NAMALWA (cell line): ENCODE results near the gene MYRF.

Source experiments
- DNase-seq: peaks from one replicate; pipeline ENCODE4 v3.0.0-alpha.2; 2015; ENCODE audit warnings: low spot score

Gene MYRF

DNA sequence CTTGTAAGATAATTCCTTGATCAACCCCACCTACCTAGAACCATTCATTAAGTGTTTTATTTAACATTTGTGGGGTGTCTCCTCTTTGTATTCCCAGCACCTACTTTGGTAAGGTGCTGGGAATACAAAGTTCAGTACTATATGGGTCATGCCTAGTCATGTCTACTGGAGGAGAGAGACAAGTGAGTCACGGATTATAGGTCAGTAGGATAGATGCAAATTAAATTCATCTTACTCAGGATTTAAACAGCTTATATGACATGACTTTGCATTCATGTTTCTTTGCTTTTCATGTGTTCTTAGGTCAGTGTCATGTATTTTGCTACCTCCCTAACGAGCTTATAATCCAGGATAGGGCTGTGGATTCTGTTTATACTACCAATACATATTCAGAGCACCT lies 67.7 kb downstream of the MYRF start:
- no peak for DNase-seq

DNA sequence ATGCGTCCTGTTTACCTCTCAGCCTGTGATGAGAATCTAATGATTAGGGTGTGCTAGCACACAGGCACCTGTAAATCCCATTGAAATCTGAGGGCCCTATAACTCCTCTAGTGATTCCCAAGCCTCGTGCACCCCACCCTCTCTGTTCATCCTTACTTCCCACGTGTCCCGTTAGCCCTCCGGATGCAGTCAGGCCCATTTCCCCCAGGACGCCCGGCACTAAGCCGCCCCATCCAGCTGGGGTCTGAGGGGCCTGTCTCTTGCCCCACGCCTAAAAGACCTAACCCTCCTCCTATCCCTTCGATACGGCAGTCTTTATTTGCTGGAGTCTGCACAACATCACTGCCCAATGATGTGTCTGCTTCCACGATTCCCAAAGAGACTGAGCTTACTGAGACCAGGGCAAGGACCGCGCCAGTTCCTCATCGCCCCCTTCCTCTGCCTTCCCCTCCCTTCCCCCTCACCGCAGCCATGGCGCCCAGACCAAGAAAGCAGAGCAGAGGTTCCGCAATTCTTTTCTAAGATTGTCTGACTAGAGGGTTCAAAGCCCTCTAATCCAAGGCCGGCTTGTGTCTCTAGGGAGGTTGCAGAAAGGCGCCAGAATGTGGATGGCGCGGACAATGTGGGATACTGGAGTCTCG lies 74.6 kb downstream of the MYRF start:
- DNase-seq: no peak

DNA sequence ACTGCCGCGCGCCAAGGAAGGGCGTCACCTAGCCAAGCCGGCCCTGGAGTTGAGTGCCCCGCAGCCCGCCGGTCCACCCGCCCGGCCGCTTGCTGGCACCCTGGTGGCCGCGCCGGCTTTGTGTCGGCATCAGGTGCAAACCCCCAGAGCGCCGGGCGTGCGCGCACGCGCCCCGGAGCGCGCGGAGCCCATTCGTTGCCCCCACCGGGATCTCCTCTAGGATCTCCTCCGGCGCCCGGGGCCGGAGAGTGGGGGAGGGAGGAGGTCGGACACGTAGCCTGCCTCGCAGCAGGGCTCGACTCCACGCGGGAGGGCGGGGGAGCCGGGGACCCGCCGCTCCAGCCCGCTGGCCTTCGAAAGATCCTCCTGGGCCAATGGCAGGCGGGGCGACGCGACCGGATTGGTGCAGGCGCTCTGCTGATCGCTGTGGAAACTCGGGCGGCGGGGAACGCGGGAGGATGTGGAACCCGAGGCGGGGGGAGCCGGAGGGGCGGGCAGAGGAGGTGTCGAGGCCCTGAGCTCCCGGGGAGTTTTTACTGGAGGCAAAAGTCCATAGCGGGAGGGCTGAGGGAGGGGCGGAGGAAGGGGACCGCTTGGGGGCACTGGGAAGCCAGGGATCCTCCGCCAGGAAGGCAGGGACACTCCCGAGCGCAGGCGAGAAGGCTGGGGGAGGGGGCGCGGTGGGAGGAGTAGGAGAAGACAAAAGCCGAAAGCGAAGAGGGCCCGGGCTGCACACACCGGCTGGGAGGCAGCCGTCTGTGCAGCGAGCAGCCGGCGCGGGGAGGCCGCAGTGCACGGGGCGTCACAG lies 75.3 kb downstream of the MYRF start, which contains the start of gene FADS2:
Gene FADS2 (plus strand): TSS at position 730 of the 808 bp plus-strand sequence. CDS start 91 bp downstream, outside the sequence.
- no peak for DNase-seq

DNA sequence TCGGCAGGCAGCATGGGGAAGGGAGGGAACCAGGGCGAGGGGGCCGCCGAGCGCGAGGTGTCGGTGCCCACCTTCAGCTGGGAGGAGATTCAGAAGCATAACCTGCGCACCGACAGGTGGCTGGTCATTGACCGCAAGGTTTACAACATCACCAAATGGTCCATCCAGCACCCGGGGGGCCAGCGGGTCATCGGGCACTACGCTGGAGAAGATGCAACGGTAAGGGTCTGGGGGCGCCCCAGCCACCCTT lies 75.9 kb downstream of the MYRF start:
- no peak for DNase-seq

DNA sequence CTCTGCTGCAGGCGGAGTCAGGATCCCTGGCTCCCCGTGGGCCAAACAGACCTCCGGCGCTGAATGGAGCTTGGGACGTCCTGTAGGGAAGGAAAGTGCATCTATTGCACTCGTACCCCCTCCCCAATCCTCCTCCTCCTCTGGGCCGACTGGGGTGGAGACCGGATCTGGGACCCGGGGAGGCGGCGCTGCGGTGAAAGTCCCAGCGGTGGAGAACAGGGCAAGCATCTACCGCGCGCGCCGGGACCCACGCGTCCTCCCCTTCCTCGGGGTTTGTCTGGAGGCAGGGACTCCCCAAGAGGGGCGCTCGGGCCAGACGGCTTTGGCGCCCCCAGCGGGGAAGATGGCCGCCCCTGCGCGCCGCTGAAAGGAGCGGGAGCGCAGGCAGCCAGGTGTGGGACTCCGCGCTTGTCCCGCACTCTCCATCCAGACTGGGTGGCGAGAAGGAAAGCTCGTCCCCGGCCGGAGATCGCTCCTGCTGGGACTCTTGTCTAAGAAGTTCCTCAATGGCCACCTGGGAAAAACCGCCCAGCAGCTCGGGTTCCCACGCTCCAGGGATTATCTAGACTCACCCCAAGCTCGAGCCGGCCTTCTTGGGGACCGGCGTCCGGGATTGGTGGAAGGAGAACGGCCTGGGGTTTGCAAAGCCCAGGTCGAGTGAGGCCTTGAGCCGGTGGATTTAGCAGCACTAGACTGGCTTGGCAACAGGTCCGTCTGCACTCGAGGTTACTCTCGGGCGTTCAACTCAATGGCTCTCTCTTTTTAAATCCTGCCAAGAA lies 76.4 kb downstream of the MYRF start:
- no peak for DNase-seq

DNA sequence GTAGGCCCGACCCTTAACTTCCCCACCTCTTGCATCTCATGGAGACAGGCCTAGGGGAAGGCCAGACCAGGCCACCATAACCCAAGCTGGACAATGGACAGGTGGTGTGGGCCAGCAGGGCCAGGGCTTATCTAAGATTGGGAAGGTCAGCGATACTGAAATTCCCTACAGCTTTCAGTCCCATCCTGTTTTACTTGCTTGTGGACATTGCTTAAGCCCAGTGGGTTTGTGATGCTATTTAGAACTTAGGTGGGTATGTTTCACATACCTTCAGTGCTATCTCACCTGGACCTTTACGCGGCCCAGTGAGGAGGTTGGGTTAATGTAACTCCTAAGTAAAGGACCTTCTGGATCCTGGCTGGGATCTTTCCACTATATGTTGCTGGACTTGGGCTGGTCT lies 77.4 kb downstream of the MYRF start:
- no peak for DNase-seq

DNA sequence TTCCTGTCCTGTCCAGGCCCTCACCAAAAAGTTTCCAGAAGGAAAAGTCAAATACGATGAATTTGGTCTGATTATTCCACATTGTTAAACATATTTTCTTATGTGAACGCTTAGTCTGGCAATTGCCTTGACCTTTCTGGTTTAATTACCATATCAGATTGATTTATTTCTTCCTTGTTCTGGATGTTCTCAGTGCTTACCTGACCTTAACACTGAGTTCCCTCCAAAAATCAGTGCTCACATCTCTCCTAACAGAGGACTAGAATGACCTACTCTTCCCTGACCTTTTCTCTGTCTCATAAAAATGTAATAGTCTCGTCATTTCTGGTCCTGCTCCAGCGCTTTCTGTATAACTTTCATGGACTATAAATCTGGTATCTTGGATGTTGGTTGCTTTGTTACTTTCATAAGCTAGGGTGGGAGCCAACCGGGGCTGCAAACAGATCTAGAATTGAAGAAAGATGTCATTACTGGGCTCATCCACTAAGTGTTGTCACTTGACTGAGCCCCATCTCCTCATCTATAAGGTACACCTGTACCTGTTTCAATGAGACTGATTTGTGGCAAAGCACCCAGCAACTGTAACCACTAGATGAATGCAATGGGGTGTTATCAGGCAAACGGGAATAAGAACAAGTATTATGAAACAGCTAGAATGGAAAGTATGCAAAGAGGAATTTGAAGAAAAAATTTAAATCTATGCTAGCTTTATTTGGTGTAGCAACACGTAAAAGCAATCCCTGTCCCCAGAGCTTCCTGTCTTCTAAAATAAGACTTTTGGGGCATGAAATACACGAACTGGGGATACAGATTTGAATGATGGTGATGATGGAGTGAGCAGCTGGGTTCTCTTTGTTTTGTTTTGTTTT lies 78.0 kb downstream of the MYRF start:
- no peak for DNase-seq

DNA sequence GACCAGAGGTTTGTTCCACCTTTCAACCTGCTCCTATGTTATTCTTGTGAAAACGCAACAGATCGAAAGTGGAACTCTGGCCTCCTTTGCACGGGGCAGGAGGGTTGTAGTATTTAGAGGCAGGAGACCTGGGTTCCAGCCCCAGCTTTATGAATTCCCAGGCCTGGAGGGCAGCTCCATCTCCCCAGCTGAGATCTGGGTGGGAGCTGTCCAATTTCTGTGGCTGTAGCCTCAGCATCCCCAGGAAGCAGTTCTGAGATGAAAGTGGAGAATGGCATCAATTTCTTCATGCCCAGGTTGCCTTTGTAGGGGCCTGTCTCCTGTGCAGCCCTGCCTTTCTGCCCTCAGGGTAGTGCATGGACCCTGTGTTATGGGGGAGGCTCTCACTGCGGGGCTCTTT lies 79.8 kb downstream of the MYRF start:
- DNase-seq: no peak

DNA sequence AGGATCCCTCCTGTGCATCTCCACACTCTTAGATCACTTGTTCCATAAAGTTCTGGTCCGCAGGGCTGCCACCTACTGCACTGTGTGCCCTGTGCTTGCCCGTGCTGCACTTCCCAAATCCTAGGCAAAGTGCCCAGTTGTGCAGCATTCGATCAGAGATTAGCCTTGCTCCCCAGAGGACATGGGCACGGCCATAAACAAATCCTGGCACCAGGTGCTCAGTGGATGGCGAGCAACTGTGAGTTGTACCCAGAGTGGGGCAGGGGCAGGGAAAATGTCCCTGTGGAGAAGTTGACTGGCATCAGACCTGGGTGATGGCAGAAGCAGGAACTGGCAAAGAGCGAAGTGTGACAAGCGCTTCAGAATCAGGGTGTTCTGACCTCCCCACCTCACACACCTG lies 80.3 kb downstream of the MYRF start:
- no peak for DNase-seq

DNA sequence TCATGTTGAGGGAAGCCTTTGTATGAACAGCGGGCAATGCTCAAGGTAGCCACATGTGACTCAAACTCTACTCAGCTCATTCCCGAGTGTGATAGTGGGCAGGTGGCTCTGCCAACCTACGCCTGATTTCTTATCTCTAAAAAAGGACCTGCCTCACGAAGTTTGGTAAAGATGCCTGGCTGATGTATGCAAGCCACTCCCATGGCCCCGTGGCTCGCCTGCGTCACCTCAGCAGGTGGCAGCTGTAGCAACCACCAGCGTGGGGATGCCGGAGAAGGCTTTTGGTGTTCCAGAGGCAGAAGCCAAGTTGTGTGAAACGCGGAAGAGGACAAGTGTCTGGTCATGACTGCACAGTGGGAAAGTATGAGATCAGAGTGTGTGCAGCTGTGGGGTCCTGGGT lies 81.0 kb downstream of the MYRF start:
- DNase-seq: no peak

DNA sequence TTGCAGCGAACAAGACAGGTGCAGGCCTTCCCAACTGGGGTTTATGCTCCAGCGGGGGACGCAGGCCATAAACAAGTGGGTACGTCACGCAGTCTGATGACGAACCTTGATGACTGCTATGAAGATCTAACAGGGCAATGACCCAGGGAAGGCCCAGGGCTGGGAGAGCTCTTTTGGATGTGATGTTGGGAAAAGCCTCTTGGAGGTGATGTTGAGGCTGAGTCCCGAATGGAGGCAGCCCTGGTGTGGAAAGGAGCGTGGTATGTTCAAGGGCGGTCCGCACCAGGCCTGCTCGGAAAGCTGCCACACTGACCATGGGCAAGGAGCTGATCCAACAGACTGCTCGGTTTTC lies 81.5 kb downstream of the MYRF start:
- no peak for DNase-seq

DNA sequence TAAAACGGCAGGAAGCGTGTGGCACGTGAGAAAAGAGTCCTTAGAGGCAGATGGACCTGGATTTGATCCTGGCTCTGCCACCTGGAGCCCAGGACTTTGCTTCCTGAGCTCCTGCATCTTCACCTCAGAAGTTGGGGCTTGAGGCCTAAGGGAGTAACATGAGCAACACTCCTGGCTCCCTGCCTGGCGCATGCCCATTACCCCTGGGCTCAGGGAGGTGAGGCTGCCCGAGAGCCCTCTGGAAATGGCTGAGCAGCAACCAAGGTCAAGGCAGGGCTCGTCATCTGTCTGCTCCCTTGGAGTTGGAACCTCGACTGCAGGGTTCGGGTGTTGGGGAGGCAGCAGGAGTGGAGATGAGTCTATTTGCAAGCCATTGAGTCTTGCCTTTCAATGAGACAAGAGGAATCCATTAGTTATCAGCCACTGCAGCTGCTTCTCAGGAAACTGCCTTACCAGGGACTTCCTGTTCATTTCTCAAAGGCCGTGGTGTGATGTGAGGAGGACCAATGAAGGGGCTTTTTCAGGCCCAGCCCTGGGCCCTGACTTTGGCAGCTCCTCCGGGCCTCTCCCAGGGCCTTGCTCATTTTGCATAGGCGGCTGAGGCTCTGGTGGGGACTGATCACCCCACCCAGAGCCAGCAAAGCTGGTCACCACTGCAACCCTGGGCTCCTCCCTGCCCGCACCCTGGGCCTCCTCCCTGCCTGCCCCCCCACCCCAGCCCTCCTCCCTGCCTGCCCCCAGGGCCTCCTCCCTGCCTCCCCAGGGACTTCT lies 82.0 kb downstream of the MYRF start:
- DNase-seq: peak; percentile 89

DNA sequence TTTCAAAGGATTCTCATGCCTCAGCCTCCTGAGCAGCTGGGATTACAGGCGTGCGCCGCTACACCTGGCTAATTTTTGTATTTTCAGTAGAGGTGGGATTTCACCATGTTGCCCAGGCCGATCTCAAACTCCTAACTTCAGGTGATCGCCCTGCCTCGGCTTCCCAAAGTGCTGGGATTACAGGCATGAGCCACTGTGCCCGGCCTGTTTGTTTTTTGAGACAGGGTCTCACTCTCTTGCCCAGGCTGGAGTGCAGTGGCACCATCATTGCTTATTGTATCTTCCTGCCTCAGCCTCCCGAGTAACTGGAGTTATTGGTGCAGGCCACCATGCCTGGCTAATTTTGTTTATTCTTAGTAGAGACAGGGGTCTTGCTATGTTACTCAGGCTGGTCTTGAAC lies 83.8 kb downstream of the MYRF start:
- no peak for DNase-seq

DNA sequence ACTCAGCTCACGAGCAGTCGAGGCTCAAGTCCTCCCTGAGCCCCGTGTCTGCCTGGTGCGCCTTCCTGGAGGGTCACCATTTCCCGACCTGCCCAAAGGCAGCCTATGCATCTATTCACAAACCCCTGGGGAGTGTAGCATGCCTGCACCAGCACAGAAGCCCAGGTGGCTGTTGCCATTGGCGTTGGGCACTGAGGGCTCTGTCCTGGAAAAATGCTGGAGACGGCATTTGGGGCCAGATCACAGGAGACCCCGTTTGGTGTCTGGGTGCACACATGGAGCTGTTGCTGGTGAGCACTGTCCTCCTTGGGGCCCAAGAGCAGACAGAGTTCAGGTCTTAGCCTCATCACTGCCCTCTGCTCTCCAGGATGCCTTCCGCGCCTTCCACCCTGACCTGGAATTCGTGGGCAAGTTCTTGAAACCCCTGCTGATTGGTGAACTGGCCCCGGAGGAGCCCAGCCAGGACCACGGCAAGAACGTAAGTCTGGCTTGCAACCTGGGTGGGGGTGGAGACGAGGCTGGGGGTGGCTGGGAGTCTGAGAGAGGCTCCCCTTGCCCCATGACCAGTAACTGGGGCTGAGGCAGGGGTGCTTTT lies 85.1 kb downstream of the MYRF start:
- no peak for DNase-seq
